ENCODE data around the gene KIAA0825. TPM values are rescaled to one million over a fixed set of nuclear protein-coding genes. Genes with fewer than 3 reads are reported as not detected.

The KIAA0825 gene
- total and polyA plus RNA-seq, 2 of the 8 experiments (the other 6 are each of a cell fraction or from before 2014, with no cell fraction given) = 0.60 to 1.0 TPM

GRCh38 chr5:94422812-94423211, 195.6 kb downstream of the KIAA0825 start (continued):
- TF ChIP-seq KDM1A (IDR thresholded peaks at IDR 0.05; ENCODE audit: borderline replicate concordance, low read length) = no peak
- TF ChIP-seq SUZ12 (IDR thresholded peaks at IDR 0.05; ENCODE audit: low read length) = no peak
- no peak for TF ChIP-seq KDM5A (IDR thresholded peaks at IDR 0.05; ENCODE audit: low read length)
